ENCODE results near the gene FKBP11.

GRCh38 chr12:48925304-48926011 is at the start of gene FKBP11:
- TF ChIP-seq NFE2L2 (IDR thresholded peaks at IDR 0.05; ENCODE audit: low read length), result no peak
- no peak for TF ChIP-seq CHCHD3 (CRISPR knock-in tag; IDR thresholded peaks at IDR 0.05)
- TF ChIP-seq RBFOX2 (IDR thresholded peaks at IDR 0.05; ENCODE audit: low read depth, low read length), result no peak
- TF ChIP-seq MAFK (conservative IDR thresholded peaks at IDR 0.05 in 1 of 2, IDR thresholded peaks at IDR 0.05 in 1 of 2; ENCODE audit: low read length in 2 of 2), result no peak
- TF ChIP-seq SETDB1 (CRISPR knock-in tag; IDR thresholded peaks at IDR 0.05; ENCODE audit: borderline replicate concordance), result no peak
